Skeletal muscle satellite cell (primary cell): ENCODE data around the gene PBXIP1. TPM values are rescaled to one million over a fixed set of nuclear protein-coding genes. Genes with fewer than 3 reads are reported as not detected.

Source experiments
- small RNA-seq: library from RNA; depleted of rRNA; stranded (forward); fragments of <200 nt; gene quantifications from one replicate; pipeline ENCODE3, GENCODE V24; 2012

The PBXIP1 gene

Small RNAs within 50 kb of the gene (small RNA-seq; reads per million reads assigned to genes)
- gene MIR4258 (not detected), gene RF00017 (not detected)
